ENCODE data around the gene DHX36. TPM values are rescaled to one million over a fixed set of nuclear protein-coding genes. Genes with fewer than 3 reads are reported as not detected.

The DHX36 gene
- total RNA-seq: 94.9 TPM

- DNase-seq (ENCODE audit: low spot score): peak; percentile 94
These were observed at the start of gene DHX36 for GRCh38 chr3:154323891-154324738. TSS of gene DHX36 (minus strand) at chr3:154324487. CDS start at chr3:154324416, 71 bp downstream.

GRCh38 chr3:154367221-154367620, 42.9 kb upstream of the DHX36 start:
- no peak for DNase-seq (ENCODE audit: low spot score)

- DNase-seq (ENCODE audit: low spot score): no peak
These were observed 40.6 kb upstream of the DHX36 start for GRCh38 chr3:154364849-154365248.

- DNase-seq (ENCODE audit: low spot score): no peak
These were observed 36.8 kb upstream of the DHX36 start for GRCh38 chr3:154361099-154361498.

- DNase-seq (ENCODE audit: low spot score): no peak
These were observed 31.7 kb upstream of the DHX36 start for GRCh38 chr3:154356009-154356408.

GRCh38 chr3:154349223-154349622, 24.9 kb upstream of the DHX36 start:
- no peak for DNase-seq (ENCODE audit: low spot score)

GRCh38 chr3:154345422-154346122, 21.3 kb upstream of the DHX36 start:
- no peak for DNase-seq (ENCODE audit: low spot score)

GRCh38 chr3:154338570-154338969, 14.3 kb upstream of the DHX36 start:
- DNase-seq (ENCODE audit: low spot score): no peak

GRCh38 chr3:154338008-154338407, 13.7 kb upstream of the DHX36 start:
- no peak for DNase-seq (ENCODE audit: low spot score)

- no peak for DNase-seq (ENCODE audit: low spot score)
These were observed 10.7 kb upstream of the DHX36 start for GRCh38 chr3:154334973-154335420.

- no peak for DNase-seq (ENCODE audit: low spot score)
These were observed 3.6 kb upstream of the DHX36 start for GRCh38 chr3:154327871-154328270.

GRCh38 chr3:154324919-154325318, 632 bp upstream of the DHX36 start:
- DNase-seq (ENCODE audit: low spot score): no peak

GRCh38 chr3:154316974-154317767, 7.1 kb downstream of the DHX36 start:
- no peak for DNase-seq (ENCODE audit: low spot score)

- no peak for DNase-seq (ENCODE audit: low spot score)
These were observed 10.1 kb downstream of the DHX36 start for GRCh38 chr3:154314152-154314551.

- no peak for DNase-seq (ENCODE audit: low spot score)
These were observed 13.4 kb downstream of the DHX36 start for GRCh38 chr3:154310840-154311239.

GRCh38 chr3:154307363-154307762, 16.9 kb downstream of the DHX36 start:
- no peak for DNase-seq (ENCODE audit: low spot score)

GRCh38 chr3:154304936-154305335, 19.4 kb downstream of the DHX36 start:
- no peak for DNase-seq (ENCODE audit: low spot score)

- no peak for DNase-seq (ENCODE audit: low spot score)
These were observed 20.0 kb downstream of the DHX36 start for GRCh38 chr3:154304116-154304786.

- DNase-seq (ENCODE audit: low spot score): no peak
These were observed 22.7 kb downstream of the DHX36 start for GRCh38 chr3:154301561-154301960.

- DNase-seq (ENCODE audit: low spot score): no peak
These were observed 30.3 kb downstream of the DHX36 start for GRCh38 chr3:154294016-154294415.

GRCh38 chr3:154290187-154290586, 34.1 kb downstream of the DHX36 start:
- no peak for DNase-seq (ENCODE audit: low spot score)

GRCh38 chr3:154285221-154285620, 39.1 kb downstream of the DHX36 start:
- no peak for DNase-seq (ENCODE audit: low spot score)

Measured in ureter (tissue), 1 donor.